ENCODE results near the gene OR2Z1. TPM values are rescaled to one million over a fixed set of nuclear protein-coding genes. Genes with fewer than 3 reads are reported as not detected.

Gene OR2Z1
- total and polyA plus RNA-seq, 8 donors, result not detected

GRCh38 chr19:8680676-8681344 lies 40.6 kb upstream of the OR2Z1 start:
- Histone ChIP-seq H3K27ac (no peak overlapping the region), H3K4me3 (no peak overlapping the region), H3K4me1 (no peaks in the 10 kb centered on the region), H3K27me3 (peaks cover 0 to 4% (median 0%) of the 10 kb centered on the region in 3 donors), H3K9me3 (peaks cover 0 to 12% (median 9%) of the 10 kb centered on the region in 4 donors), H3K36me3 (no peaks in the 10 kb centered on the region)
- 73 to 78% (median 76%) methylated on average over 5 of the region's 5 CpGs for WGBS, 5 donors
- intact Hi-C loops (cut with DNase I; ENCODE audit: low total_unique reads), result no loop called here
- no peak for DNase-seq
- TF ChIP-seq EP300 (IDR thresholded peaks at IDR 0.05) (no peak), POLR2AphosphoS5 (IDR thresholded peaks at IDR 0.05) (no peak)
- TF ChIP-seq, protein P1, sequence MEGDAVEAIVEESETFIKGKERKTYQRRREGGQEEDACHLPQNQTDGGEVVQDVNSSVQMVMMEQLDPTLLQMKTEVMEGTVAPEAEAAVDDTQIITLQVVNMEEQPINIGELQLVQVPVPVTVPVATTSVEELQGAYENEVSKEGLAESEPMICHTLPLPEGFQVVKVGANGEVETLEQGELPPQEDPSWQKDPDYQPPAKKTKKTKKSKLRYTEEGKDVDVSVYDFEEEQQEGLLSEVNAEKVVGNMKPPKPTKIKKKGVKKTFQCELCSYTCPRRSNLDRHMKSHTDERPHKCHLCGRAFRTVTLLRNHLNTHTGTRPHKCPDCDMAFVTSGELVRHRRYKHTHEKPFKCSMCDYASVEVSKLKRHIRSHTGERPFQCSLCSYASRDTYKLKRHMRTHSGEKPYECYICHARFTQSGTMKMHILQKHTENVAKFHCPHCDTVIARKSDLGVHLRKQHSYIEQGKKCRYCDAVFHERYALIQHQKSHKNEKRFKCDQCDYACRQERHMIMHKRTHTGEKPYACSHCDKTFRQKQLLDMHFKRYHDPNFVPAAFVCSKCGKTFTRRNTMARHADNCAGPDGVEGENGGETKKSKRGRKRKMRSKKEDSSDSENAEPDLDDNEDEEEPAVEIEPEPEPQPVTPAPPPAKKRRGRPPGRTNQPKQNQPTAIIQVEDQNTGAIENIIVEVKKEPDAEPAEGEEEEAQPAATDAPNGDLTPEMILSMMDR (IDR thresholded peaks at IDR 0.05), result no peak

DNA sequence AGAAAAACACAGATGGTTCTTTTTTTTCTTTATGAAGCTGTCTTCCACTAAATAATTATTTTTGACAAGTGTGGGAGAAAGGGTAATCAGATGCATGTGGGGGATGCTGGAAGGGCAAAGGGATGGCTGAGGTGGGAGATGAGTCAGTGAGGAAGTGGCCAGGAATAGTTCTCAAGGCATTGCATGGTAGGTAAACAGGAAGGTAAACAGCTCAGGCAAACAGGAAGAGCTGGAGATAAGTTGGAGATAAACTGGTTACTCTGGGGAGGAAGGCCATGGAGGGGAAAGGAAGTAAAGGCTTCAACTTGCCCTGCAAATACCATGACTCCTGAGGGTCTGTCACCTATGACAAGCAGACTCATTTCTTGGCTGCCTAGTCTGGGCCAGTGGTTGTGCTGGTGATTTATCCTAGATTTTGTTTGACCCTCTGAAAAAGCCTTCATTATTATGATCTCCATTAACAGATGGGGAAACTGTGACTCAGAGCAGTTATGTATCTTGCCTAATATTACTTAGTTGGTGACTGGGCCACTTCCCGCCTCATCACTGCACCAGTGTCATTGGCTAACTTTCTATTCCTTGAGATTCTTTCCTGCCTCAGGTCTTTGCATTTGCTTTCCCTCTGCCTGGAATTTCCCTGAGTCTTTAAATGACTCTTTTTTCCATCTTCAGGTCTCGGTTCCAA lies 39.9 kb upstream of the OR2Z1 start:
- intact Hi-C loops (cut with DNase I; ENCODE audit: low total_unique reads), result no loop called here
- Histone ChIP-seq H3K36me3 (no peaks in the 10 kb centered on the region), H3K27ac (no peak overlapping the region), H3K4me3 (no peak overlapping the region), H3K27me3 (peaks cover 0 to 5% (median 0%) of the 10 kb centered on the region in 3 donors), H3K9me3 (peaks cover 0 to 12% (median 9%) of the 10 kb centered on the region in 4 donors), H3K4me1 (no peaks in the 10 kb centered on the region)
- no peak for DNase-seq
- TF ChIP-seq EP300 (IDR thresholded peaks at IDR 0.05), result no peak
- TF ChIP-seq POLR2AphosphoS5 (IDR thresholded peaks at IDR 0.05), result no peak
- TF ChIP-seq POLR2A (IDR thresholded peaks at IDR 0.05), result no peak
- TF ChIP-seq, protein P1 (IDR thresholded peaks at IDR 0.05), result no peak
- WGBS, 5 donors, result 70 to 81% (median 76%) methylated on average over 2 of the region's 2 CpGs

DNA sequence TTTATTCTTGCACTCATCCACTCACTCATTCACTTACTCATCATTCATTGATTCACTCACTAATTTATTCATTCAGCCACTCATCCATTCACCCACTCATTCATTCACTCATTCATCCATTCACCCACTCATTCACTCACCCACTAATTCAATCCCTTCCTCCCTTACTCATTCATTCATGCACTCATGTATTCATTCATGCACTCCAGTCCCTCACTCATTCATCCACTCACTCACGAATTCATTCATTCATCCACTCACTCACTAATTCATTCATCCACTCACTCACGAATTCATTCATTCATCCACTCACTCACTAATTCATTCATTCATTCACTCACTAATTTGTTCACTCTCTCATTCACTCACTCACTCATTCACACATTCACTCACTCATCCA lies 39.0 kb upstream of the OR2Z1 start:
- DNase-seq, result no peak
- H3K4me1 ChIP-seq, result no peaks in the 10 kb centered on the region
- 40 to 55% (median 45%) methylated on average over 2 of the region's 2 CpGs for WGBS, 5 donors
- H3K36me3 ChIP-seq, result no peaks in the 10 kb centered on the region
- no peak overlapping the region for H3K27ac ChIP-seq
- no peak overlapping the region for H3K4me3 ChIP-seq
- H3K9me3 ChIP-seq, result peaks cover 0 to 12% (median 9%) of the 10 kb centered on the region in 4 donors
- peaks cover 0 to 9% (median 0%) of the 10 kb centered on the region in 3 donors for H3K27me3 ChIP-seq
- no peak for TF ChIP-seq POLR2AphosphoS5 (IDR thresholded peaks at IDR 0.05)
- no peak for TF ChIP-seq POLR2A (IDR thresholded peaks at IDR 0.05)
- no peak for TF ChIP-seq EP300 (IDR thresholded peaks at IDR 0.05)
- TF ChIP-seq, protein P1 (IDR thresholded peaks at IDR 0.05), result no peak
- intact Hi-C loops (cut with DNase I; ENCODE audit: low total_unique reads), result no loop called here

DNA sequence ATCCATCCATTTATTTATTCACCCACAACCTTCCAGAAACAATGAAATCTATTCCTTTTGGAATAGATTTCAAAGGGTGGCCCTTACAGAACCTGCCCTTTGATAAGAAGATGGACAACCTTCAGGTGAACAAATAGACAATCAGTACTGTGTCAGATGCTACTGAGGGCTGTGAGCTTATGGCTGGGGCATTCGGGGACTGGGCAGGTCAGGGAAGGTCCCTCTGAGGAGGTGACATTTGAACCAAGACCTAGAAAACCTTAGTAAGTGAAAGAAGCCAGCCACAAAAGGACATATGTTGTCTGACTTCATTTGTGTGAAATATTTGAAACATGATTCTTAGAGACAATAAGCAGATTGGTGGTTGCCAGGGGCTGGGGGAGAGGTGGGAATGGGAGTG lies 38.5 kb upstream of the OR2Z1 start:
- Histone ChIP-seq H3K36me3 (no peaks in the 10 kb centered on the region), H3K4me3 (no peak overlapping the region), H3K27me3 (peaks cover 0 to 9% (median 0%) of the 10 kb centered on the region in 3 donors), H3K4me1 (no peaks in the 10 kb centered on the region), H3K27ac (no peak overlapping the region), H3K9me3 (peaks cover 0 to 12% (median 9%) of the 10 kb centered on the region in 4 donors)
- TF ChIP-seq EP300 (IDR thresholded peaks at IDR 0.05) (no peak), POLR2A (IDR thresholded peaks at IDR 0.05) (no peak), POLR2AphosphoS5 (IDR thresholded peaks at IDR 0.05) (no peak)
- TF ChIP-seq, protein P1 (IDR thresholded peaks at IDR 0.05), result no peak
- no peak for DNase-seq
- intact Hi-C loops (cut with DNase I; ENCODE audit: low total_unique reads), result no loop called here
- 61 to 75% (median 65%) methylated on average over 1 of the region's 1 CpG for WGBS, 5 donors

Data from stomach (tissue), 9 donors.